ENCODE results near the gene ANO1. TPM values are rescaled to one million over a fixed set of nuclear protein-coding genes. Genes with fewer than 3 reads are reported as not detected.

The ANO1 gene
- total and polyA plus RNA-seq, 2 donors (not counting 1 experiment from before 2014, with no cell fraction given): not detected

DNA sequence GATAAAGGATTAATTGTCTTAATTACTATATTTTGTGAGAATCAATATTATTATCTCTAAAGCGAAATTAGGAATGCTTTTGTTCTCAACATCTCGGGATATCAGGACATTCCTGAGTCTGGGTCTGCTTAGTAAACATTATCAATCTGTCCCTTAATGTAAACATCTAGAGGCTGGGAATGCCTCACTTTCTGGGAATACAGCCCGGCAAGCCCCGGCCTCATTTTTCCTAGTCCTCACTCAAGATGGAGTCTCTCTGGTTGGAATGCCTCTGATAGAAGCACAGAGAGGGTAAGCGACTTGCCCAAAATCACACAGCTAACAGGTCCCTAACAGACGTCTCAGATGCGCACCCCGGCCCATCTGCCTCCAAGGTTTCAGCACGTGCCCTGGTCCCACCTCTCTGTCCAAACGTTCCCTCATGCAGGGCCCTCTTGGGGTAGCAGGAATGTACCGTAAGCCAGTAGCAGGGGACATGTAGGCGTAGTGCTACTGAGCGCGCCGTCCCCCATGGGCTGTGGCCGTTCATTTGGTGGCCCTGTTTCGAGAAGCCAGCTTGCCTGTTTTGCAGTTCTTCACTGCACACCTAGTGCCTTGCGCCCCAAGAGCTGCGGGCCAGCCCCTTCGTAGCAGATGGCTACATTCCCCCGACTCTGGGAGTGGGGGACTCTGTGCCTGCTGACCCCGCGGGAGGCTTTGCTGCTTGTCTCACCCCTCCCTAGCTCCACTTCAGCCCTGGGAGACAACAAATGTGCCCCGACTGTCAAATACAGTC is 62.8 kb downstream of the ANO1 start:
- no peak overlapping the region for H3K4me2 ChIP-seq (replicated peaks; ENCODE audit: low read depth, low read length, poor library complexity, severe bottlenecking)
- H3K36me3 ChIP-seq (replicated peaks in 1 of 2; ENCODE audit: control extremely low read depth in 1 of 2, control insufficient read depth in 1 of 2, extremely low read depth in 1 of 2, insufficient read depth in 2 of 2, low read length in 1 of 2): no peaks in the 10 kb centered on the region
- ATAC-seq (ENCODE audit: low read depth): no peak
- H3K4me3 ChIP-seq (ENCODE audit: control extremely low read depth in 1 of 5, extremely low read depth in 1 of 5, insufficient read depth in 1 of 5, low read depth in 2 of 5, low read length in 4 of 5): no peak overlapping the region
- H4K20me1 ChIP-seq (ENCODE audit: control insufficient read depth, insufficient read depth, low read length, poor library complexity, severe bottlenecking): no peaks in the 10 kb centered on the region
- H3K27me3 ChIP-seq (replicated peaks in 1 of 4; ENCODE audit: control extremely low read depth in 1 of 4, control insufficient read depth in 3 of 4, insufficient read depth in 4 of 4, low read length in 3 of 4): peaks cover 0 to 33% (median 3%) of the 10 kb centered on the region in 4 experiments
- POLR2A ChIA-PET: no interaction called here
- no peak overlapping the region for H3K9ac ChIP-seq (ENCODE audit: low read length)
- H3K4me1 ChIP-seq (ENCODE audit: control insufficient read depth in 2 of 2, insufficient read depth in 2 of 2, low read length in 2 of 2): no peaks in the 10 kb centered on the region
- no peak for DNase-seq
- H3K4me1 Mint-ChIP-seq: no peaks in the 10 kb centered on the region
- peaks cover 0 to 9% (median 0%) of the 10 kb centered on the region in 3 donors for H3K9me3 ChIP-seq (ENCODE audit: control extremely low read depth in 1 of 3, control insufficient read depth in 2 of 3, insufficient read depth in 1 of 3, low read length in 2 of 3)
- H3K79me2 ChIP-seq (ENCODE audit: control insufficient read depth, insufficient read depth, low read length): no peaks in the 10 kb centered on the region
- H3K9me3 Mint-ChIP-seq (ENCODE audit: insufficient read depth): no peaks in the 10 kb centered on the region
- no peak overlapping the region for H3K27ac ChIP-seq (ENCODE audit: low read length in 2 of 2)
- CTCF ChIA-PET: interaction anchor here (0.7 kb wide), 1 partner anchor 9 kb away, joined by 3 read pairs; no protein-coding TSS in a partner anchor
- H3K4me3 Mint-ChIP-seq: no peak overlapping the region
- H3K27me3 Mint-ChIP-seq: peaks cover 36% of the 10 kb centered on the region
- intact Hi-C loops (cut with micrococcal nuclease): no loop called here
- TF ChIP-seq, protein P1, sequence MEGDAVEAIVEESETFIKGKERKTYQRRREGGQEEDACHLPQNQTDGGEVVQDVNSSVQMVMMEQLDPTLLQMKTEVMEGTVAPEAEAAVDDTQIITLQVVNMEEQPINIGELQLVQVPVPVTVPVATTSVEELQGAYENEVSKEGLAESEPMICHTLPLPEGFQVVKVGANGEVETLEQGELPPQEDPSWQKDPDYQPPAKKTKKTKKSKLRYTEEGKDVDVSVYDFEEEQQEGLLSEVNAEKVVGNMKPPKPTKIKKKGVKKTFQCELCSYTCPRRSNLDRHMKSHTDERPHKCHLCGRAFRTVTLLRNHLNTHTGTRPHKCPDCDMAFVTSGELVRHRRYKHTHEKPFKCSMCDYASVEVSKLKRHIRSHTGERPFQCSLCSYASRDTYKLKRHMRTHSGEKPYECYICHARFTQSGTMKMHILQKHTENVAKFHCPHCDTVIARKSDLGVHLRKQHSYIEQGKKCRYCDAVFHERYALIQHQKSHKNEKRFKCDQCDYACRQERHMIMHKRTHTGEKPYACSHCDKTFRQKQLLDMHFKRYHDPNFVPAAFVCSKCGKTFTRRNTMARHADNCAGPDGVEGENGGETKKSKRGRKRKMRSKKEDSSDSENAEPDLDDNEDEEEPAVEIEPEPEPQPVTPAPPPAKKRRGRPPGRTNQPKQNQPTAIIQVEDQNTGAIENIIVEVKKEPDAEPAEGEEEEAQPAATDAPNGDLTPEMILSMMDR (IDR thresholded peaks at IDR 0.05): no peak
- H2AFZ ChIP-seq (ENCODE audit: insufficient read depth, low read depth, low read length, poor library complexity, severe bottlenecking): no peak overlapping the region
- no peak overlapping the region for H3K27ac Mint-ChIP-seq
- 49% methylated on average over 21 of the region's 24 CpGs for WGBS (ENCODE audit: insufficient coverage)

DNA sequence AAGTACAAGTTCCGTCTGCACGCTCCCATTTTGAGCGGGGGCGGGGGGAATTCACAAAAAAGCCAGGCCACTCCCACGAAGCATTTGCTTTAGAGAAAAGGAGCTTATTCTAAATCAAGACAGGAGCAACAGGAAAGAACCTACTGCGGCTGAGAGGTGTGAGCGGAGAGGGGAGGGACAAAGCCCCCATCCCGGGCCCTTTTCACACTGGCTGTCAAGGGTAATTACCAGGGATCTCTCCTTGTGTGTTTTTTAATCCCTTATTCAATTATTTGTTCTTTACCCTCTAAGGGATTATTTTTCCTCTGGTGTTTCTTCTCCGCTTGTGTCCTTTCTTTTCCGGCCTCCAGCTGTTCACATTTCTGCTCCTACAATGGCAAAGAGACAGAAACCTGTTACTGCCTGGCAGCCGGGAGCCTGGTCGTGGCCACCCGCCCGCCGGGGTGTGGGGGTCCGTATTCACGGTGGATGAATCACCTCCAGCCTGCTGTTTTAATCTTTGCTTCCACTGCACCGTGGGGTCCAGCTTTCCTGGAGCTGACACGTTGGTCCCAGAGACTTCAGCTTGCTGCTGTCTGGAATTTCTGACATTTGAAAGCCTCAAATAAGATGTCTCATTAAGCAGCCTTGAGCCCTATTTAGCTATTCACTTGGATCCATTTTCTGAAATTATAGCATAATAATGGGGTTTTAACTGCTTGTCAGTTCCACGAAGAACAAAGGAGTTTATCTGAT is 63.5 kb downstream of the ANO1 start:
- Histone ChIP-seq H2AFZ (ENCODE audit: insufficient read depth, low read depth, low read length, poor library complexity, severe bottlenecking) (no peak overlapping the region), H3K4me2 (replicated peaks; ENCODE audit: low read depth, low read length, poor library complexity, severe bottlenecking) (no peak overlapping the region), H3K9me3 (ENCODE audit: control extremely low read depth in 1 of 3, control insufficient read depth in 2 of 3, insufficient read depth in 1 of 3, low read length in 2 of 3) (peaks cover 0 to 9% (median 0%) of the 10 kb centered on the region in 3 donors), H3K4me1 (ENCODE audit: control insufficient read depth in 2 of 2, insufficient read depth in 2 of 2, low read length in 2 of 2) (no peaks in the 10 kb centered on the region), H3K36me3 (replicated peaks in 1 of 2; ENCODE audit: control extremely low read depth in 1 of 2, control insufficient read depth in 1 of 2, extremely low read depth in 1 of 2, insufficient read depth in 2 of 2, low read length in 1 of 2) (no peaks in the 10 kb centered on the region), H3K4me3 (ENCODE audit: control extremely low read depth in 1 of 5, extremely low read depth in 1 of 5, insufficient read depth in 1 of 5, low read depth in 2 of 5, low read length in 4 of 5) (no peak overlapping the region), H3K27ac (ENCODE audit: low read length in 2 of 2) (no peak overlapping the region), H3K79me2 (ENCODE audit: control insufficient read depth, insufficient read depth, low read length) (no peaks in the 10 kb centered on the region), H4K20me1 (ENCODE audit: control insufficient read depth, insufficient read depth, low read length, poor library complexity, severe bottlenecking) (no peaks in the 10 kb centered on the region), H3K27me3 (replicated peaks in 1 of 4; ENCODE audit: control extremely low read depth in 1 of 4, control insufficient read depth in 3 of 4, insufficient read depth in 4 of 4, low read length in 3 of 4) (peaks cover 0 to 33% (median 3%) of the 10 kb centered on the region in 4 experiments), H3K9ac (ENCODE audit: low read length) (no peak overlapping the region)
- no peaks in the 10 kb centered on the region for H3K9me3 Mint-ChIP-seq (ENCODE audit: insufficient read depth)
- H3K27ac Mint-ChIP-seq: no peak overlapping the region
- ChIA-PET CTCF (interaction anchor here (0.7 kb wide), 1 partner anchor 10 kb away, joined by 3 read pairs; no protein-coding TSS in a partner anchor), POLR2A (no interaction called here)
- intact Hi-C loops (cut with micrococcal nuclease): no loop called here
- no peak overlapping the region for H3K4me3 Mint-ChIP-seq
- WGBS (ENCODE audit: insufficient coverage): 13% methylated on average over 17 of the region's 20 CpGs
- no peak for ATAC-seq (ENCODE audit: low read depth)
- peaks cover 36% of the 10 kb centered on the region for H3K27me3 Mint-ChIP-seq
- no peak for DNase-seq
- no peaks in the 10 kb centered on the region for H3K4me1 Mint-ChIP-seq
- no peak for TF ChIP-seq EZH2 (IDR thresholded peaks at IDR 0.05; ENCODE audit: borderline replicate concordance, insufficient read depth, low read depth, low read length, poor library complexity, severe bottlenecking)
- TF ChIP-seq, protein P1 (IDR thresholded peaks at IDR 0.05): no peak

Measured in B cell (primary cell).